Measurements from ENCODE around the gene PTPRM.

PTPRM gene

GRCh38 chr18:7682321-7682720 lies 115.2 kb downstream of the PTPRM start:
- no peak overlapping the region for H3K27ac ChIP-seq (ENCODE audit: low read length)
- no peaks in the 10 kb centered on the region for H3K27me3 ChIP-seq (replicated peaks; ENCODE audit: insufficient read depth, low read length)
- TF ChIP-seq EZH2phosphoT487 (IDR thresholded peaks at IDR 0.05; ENCODE audit: low read length) (no peak), CTCF (IDR thresholded peaks at IDR 0.05; ENCODE audit: low read length) (no peak)
- no peak overlapping the region for H2AFZ ChIP-seq (ENCODE audit: low read length)
- H3F3A ChIP-seq (ENCODE audit: insufficient read depth, low read length), result no peaks in the 10 kb centered on the region
- H3K9me2 ChIP-seq (replicated peaks; ENCODE audit: insufficient read depth, low read length), result no peaks in the 10 kb centered on the region
- no peaks in the 10 kb centered on the region for H3K9me3 ChIP-seq (replicated peaks; ENCODE audit: insufficient read depth, low read length)
- no peak overlapping the region for H3K9ac ChIP-seq (ENCODE audit: low read length)
- DNase-seq, result no peak
- H3K4me3 ChIP-seq (ENCODE audit: low read length), result no peak overlapping the region
- no peaks in the 10 kb centered on the region for H3K79me2 ChIP-seq (ENCODE audit: low read length)
- H3K36me3 ChIP-seq (replicated peaks; ENCODE audit: insufficient read depth, low read length), result no peaks in the 10 kb centered on the region
- no peaks in the 10 kb centered on the region for H4K20me1 ChIP-seq (ENCODE audit: insufficient read depth, low read length)
- no peaks in the 10 kb centered on the region for H3K4me1 ChIP-seq (ENCODE audit: low read length)
- no peak overlapping the region for H3K4me2 ChIP-seq (ENCODE audit: low read depth, low read length)

DNA sequence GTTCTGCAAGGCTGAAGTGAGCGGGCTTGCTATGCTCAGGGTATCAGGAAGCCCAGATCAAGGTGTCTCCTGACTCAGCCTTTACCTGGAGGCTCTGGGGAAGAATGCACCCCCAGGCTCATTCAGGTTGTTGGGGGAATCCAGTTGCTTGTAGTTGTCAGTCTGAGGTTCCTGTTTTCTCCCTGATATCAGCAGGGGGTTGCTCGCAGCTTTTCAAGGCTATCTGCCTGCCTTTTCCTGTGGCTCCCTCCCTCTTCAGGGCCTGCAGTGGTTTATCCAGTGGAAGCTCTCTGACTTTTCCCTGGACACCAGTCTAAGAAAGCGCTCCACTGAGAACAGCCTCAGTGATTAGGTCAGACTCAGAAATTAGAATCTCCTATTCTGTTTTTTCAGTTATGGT lies 116.6 kb downstream of the PTPRM start:
- H3K4me2 ChIP-seq (ENCODE audit: low read depth, low read length), result no peak overlapping the region
- no peaks in the 10 kb centered on the region for H3K9me2 ChIP-seq (replicated peaks; ENCODE audit: insufficient read depth, low read length)
- H3K4me1 ChIP-seq (ENCODE audit: low read length), result no peaks in the 10 kb centered on the region
- no peaks in the 10 kb centered on the region for H3K9me3 ChIP-seq (replicated peaks; ENCODE audit: insufficient read depth, low read length)
- H3K27ac ChIP-seq (ENCODE audit: low read length), result no peak overlapping the region
- no peak overlapping the region for H3K4me3 ChIP-seq (ENCODE audit: low read length)
- no peak overlapping the region for H3K9ac ChIP-seq (ENCODE audit: low read length)
- TF ChIP-seq CTCF (IDR thresholded peaks at IDR 0.05; ENCODE audit: low read length) (no peak), EZH2 (optimal IDR thresholded peaks at IDR 0.05; ENCODE audit: low read depth, low read length) (no peak), EZH2phosphoT487 (IDR thresholded peaks at IDR 0.05; ENCODE audit: low read length) (no peak)
- H3K79me2 ChIP-seq (ENCODE audit: low read length), result no peaks in the 10 kb centered on the region
- H2AFZ ChIP-seq (ENCODE audit: low read length), result no peak overlapping the region
- no peaks in the 10 kb centered on the region for H3F3A ChIP-seq (ENCODE audit: insufficient read depth, low read length)
- H3K27me3 ChIP-seq (replicated peaks; ENCODE audit: insufficient read depth, low read length), result no peaks in the 10 kb centered on the region
- no peak for DNase-seq
- H4K20me1 ChIP-seq (ENCODE audit: insufficient read depth, low read length), result no peaks in the 10 kb centered on the region
- H3K36me3 ChIP-seq (replicated peaks; ENCODE audit: insufficient read depth, low read length), result no peaks in the 10 kb centered on the region

GRCh38 chr18:7684357-7684756 lies 117.2 kb downstream of the PTPRM start:
- DNase-seq, result no peak
- no peaks in the 10 kb centered on the region for H4K20me1 ChIP-seq (ENCODE audit: insufficient read depth, low read length)
- no peaks in the 10 kb centered on the region for H3K27me3 ChIP-seq (replicated peaks; ENCODE audit: insufficient read depth, low read length)
- no peak for TF ChIP-seq EZH2 (optimal IDR thresholded peaks at IDR 0.05; ENCODE audit: low read depth, low read length)
- TF ChIP-seq EZH2phosphoT487 (IDR thresholded peaks at IDR 0.05; ENCODE audit: low read length), result no peak
- no peak for TF ChIP-seq CTCF (IDR thresholded peaks at IDR 0.05; ENCODE audit: low read length)
- H2AFZ ChIP-seq (ENCODE audit: low read length), result no peak overlapping the region
- no peak overlapping the region for H3K4me2 ChIP-seq (ENCODE audit: low read depth, low read length)
- no peak overlapping the region for H3K9ac ChIP-seq (ENCODE audit: low read length)
- no peaks in the 10 kb centered on the region for H3K9me3 ChIP-seq (replicated peaks; ENCODE audit: insufficient read depth, low read length)
- H3K9me2 ChIP-seq (replicated peaks; ENCODE audit: insufficient read depth, low read length), result no peaks in the 10 kb centered on the region
- no peaks in the 10 kb centered on the region for H3F3A ChIP-seq (ENCODE audit: insufficient read depth, low read length)
- no peaks in the 10 kb centered on the region for H3K4me1 ChIP-seq (ENCODE audit: low read length)
- H3K36me3 ChIP-seq (replicated peaks; ENCODE audit: insufficient read depth, low read length), result no peaks in the 10 kb centered on the region
- no peaks in the 10 kb centered on the region for H3K79me2 ChIP-seq (ENCODE audit: low read length)
- no peak overlapping the region for H3K4me3 ChIP-seq (ENCODE audit: low read length)
- no peak overlapping the region for H3K27ac ChIP-seq (ENCODE audit: low read length)
